ENCODE results near the gene MAPK4.

GRCh38 chr18:50704357-50704940, 144.6 kb downstream of the MAPK4 start:
- TF ChIP-seq POLR2A (IDR thresholded peaks at IDR 0.05), result no peak
- TF ChIP-seq CTCF (IDR thresholded peaks at IDR 0.05), result no peak

Measured in esophagus squamous epithelium (tissue), 4 donors.